GM21737 (cell line): ENCODE measurements around the gene TRIL.

ENCODE experiments used
- ATAC-seq: cut with Tn5 transposase; IDR thresholded peaks from one replicate; pipeline ENCODE4 v1.9.1; 2021; ENCODE audit warnings: mild to moderate bottlenecking, moderate library complexity; ENCODE audit not compliant: unreplicated experiment

TRIL gene

DNA sequence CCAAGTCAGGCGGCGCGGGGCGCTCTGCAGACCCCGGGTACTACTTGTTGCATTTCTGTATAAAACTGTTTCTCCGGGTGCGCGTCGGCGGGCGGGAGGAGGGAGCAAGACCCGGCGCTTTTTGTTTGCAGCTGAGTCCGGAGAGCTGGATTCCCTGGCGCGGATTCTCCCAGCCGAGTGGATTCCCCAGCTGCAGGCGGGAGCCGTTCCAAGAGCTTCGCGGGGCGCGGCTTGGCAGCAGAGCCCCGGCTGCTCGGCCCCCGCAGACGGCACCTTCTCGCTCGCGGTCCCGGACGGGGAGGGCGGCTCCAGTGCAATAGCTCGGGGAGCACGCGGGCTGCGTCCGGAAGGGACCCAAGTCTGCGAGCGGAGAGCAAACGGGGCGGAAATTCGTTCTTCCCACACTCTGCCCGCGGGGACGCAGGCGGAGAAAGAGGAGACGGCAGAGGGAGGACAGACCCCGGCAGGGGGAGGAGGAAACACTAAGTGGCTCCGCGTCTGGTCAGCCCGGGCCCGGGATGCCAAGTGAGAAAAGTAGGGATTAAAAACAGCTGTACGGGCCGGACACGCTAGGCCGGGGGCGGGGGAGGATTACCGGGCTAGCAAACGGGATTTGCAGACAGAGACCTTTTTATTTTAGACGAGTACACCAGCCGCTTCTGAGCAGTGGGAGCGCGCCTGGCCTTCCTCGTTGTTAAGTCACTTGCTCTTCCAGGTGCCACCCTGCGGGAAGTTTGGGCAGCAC is at the start of gene TRIL:
TRIL (minus strand) TSS at position 96 of the 745 bp plus-strand sequence. CDS start 284 bp downstream, outside the sequence.
- ATAC-seq, result no peak

- ATAC-seq, result no peak
These were observed 49.0 kb upstream of the TRIL start for GRCh38 chr7:29007127-29007526.

GRCh38 chr7:29005829-29006228 is 47.7 kb upstream of the TRIL start:
- ATAC-seq, result no peak

- ATAC-seq, result no peak
These were observed 47.3 kb upstream of the TRIL start for GRCh38 chr7:29005406-29005805.

DNA sequence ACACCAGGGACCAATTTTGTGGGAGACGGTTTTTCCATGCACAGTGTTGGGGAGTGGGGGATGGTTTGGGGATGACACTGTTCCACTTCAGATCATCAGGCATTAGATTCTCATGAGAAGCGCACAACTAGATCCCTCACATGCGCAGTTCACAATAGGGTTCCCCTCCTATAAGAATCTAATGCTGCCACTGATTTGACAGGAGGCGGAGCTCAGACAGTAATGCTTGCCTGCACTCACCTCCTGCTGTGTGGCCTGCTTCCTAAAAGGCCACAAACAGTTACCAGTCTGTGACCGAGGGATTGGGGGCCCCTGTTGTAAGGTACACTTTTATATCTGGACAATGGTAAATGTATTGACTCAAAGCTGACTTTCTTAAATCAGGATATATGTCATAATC is 45.6 kb upstream of the TRIL start:
- no peak for ATAC-seq

DNA sequence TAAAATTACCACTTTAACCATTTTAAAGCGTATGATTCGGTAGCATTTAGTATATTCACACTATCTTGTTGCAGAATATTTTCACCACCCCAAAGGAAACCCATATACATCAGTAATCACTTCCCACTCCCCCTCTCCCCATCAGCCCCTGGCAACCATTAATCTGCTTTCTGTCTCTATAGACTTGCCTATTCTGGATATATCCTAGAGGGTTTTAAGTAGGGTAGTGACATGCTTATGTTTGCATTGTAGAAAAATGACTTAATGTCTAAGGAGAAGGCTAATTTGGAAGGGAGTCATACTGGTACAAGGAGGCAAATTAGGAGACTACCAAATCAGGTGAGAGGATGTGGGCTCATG is 42.6 kb upstream of the TRIL start:
- ATAC-seq, result no peak

- no peak for ATAC-seq
These were observed 42.0 kb upstream of the TRIL start for GRCh38 chr7:28999895-29000716.

- ATAC-seq, result no peak
These were observed 41.3 kb upstream of the TRIL start for GRCh38 chr7:28999427-28999826.

DNA sequence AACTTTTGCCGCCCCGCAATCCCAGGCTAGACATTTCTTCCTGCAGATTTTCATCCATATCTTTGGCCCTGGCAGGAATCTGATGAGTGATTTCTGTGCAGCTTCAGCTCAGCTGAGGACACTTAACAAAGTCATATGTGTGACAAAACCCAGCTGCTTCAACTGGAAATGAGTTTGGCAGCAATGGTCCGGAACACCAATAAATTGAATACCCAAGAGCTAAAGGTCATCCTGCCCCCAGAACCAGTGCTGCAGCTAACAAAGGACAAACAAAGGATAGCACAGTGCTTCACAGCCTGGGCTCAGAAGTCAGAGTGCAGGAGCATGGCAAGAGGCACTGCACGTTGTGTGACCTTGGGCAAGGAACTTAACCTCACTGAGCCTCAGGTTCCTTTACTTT is 40.0 kb upstream of the TRIL start:
- no peak for ATAC-seq

GRCh38 chr7:28996836-28997235 is 38.7 kb upstream of the TRIL start:
- no peak for ATAC-seq

- no peak for ATAC-seq
These were observed 35.2 kb upstream of the TRIL start for GRCh38 chr7:28993371-28993770.

DNA sequence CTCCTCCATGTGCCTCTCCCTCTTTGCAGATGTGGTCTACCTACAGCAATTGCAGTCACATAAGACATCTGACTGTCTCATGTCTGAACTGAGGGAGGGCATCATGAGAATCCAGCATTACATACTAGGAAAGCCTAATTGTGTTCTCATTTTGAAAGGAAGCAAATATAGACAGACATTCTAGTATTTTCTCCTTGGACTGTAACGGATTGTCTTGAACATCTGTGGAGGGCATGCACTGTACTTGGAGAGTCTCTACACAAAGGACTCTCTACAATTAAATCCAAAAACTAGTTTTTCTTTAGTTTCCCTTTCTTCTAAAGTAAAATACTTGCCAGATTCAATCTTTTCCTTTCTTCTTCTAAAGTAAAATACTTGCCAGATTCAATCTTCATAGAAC is 34.7 kb upstream of the TRIL start:
- ATAC-seq, result no peak

- no peak for ATAC-seq
These were observed 32.2 kb upstream of the TRIL start for GRCh38 chr7:28990200-28990960.

GRCh38 chr7:28989211-28989980 is 31.3 kb upstream of the TRIL start:
- ATAC-seq, result no peak

DNA sequence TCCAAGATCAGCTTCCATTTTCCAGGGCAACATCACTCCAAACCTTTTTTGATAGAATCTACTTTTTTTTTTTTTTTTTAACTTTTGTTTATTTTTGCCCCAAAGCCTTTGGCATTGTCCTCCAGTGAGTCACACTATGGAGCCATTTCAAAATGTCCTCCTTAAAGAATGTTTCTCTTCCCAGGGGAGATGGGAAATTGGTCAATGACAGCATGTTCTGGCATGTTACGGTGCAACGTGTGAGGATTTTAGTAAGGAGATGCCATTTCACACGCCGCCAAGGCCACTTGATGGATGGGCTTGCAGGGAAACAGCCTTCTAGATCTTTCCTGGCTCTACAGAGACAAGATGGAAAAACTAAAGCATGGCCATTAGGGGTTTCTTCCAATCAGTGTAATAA is 30.7 kb upstream of the TRIL start:
- no peak for ATAC-seq

DNA sequence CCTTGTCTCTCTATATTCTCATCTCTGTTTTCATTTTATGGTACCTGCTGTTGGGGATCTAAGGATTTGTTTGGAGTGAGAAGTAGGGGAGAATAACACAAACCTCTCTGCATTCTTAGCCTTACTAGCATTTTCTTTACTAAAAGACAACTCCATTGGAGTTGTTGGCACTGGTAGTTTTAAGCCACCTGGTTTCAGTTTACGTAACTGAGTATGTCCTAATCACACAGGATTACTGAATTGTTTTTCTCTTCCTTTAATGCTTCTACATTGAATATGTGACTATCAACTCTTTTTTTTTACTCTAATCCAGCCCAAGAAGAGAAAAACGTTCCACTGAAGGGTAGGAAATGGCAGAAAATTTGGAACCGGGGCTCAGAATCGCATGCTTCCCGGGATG is 30.0 kb upstream of the TRIL start:
- ATAC-seq, result no peak

DNA sequence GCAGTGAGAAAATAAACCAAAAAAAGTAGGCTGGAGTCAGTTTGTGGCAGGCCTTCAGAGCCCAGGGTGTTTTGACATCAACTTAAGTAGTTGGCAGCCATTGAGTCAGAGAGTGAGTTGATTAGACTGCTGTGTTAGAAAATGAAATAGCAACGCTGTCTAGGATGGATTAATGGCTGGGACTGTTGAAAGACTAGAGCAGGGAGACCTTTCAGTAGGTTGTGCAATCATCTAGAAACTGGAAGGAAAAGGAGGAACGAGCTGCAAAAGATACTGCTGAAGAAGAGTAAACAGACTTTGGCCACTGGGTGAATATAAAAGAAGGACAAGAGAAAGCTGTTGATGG is 28.6 kb upstream of the TRIL start:
- ATAC-seq, result no peak

GRCh38 chr7:28986028-28986764 is 28.1 kb upstream of the TRIL start:
- no peak for ATAC-seq

DNA sequence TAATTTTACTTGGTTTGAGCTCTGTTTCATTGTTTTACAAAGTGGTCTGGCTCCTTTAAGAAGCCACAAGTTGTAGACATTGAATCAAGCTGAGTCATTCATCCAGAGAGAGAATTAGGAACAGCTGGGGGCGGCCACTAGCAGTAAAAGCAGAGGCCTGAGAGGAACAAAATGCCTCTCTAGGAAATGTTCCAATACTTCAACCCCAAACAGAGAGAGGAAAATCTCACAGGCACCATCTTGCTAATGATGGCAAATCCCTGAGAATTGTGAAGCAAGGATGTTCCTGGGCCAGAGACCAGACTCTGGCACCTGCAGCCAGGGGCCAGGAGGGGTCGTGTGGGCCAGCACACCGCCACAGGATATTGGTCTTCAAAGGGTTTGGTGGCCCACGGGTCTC is 26.5 kb upstream of the TRIL start:
- no peak for ATAC-seq

GRCh38 chr7:28984217-28984616 is 26.1 kb upstream of the TRIL start:
- no peak for ATAC-seq
